NCI-H146 treated with DMSO at 0.1 percent for 48 hours (cell line): Measurements from ENCODE around the gene LSM12.
A peak's percentile ranks its signal among the peaks of the same experiment; 100 is the strongest.
"Not testable (repeated sequence)": the region's sequence is repeated elsewhere in the genome, so short reads cannot be mapped to it uniquely, and the experiment has no call there.

Experiments
- DNase-seq: peaks from one replicate; lab custom pipeline; 2025; ENCODE audit not compliant: unreplicated experiment; lab: John Stamatoyannopoulos, UW

The LSM12 gene

GRCh38 chr17:44076716-44077594, 10.5 kb upstream of the LSM12 start:
- no peak for DNase-seq

GRCh38 chr17:44075598-44076293, 9.3 kb upstream of the LSM12 start:
- no peak for DNase-seq

- DNase-seq = no peak
Measured at GRCh38 chr17:44074911-44075285, 8.4 kb upstream of the LSM12 start.

- no peak for DNase-seq
Measured at GRCh38 chr17:44074231-44074910, 7.9 kb upstream of the LSM12 start.

- no peak for DNase-seq
Measured at GRCh38 chr17:44071772-44072171, 5.3 kb upstream of the LSM12 start.

- DNase-seq = no peak
Measured at GRCh38 chr17:44071198-44071520, 4.7 kb upstream of the LSM12 start.

GRCh38 chr17:44070455-44071197, 4.2 kb upstream of the LSM12 start, which contains the start of gene G6PC3:
Gene G6PC3 (plus strand): TSS chr17:44070735. CDS start chr17:44070966, 231 bp downstream.
- DNase-seq = peak; percentile 93

- DNase-seq = no peak
Measured at GRCh38 chr17:44069974-44070454, 3.5 kb upstream of the LSM12 start.

- no peak for DNase-seq
Measured at GRCh38 chr17:44067545-44067940, 1.1 kb upstream of the LSM12 start.

- DNase-seq = no peak
Measured at GRCh38 chr17:44065668-44066203, 735 bp downstream of the LSM12 start.

GRCh38 chr17:44063704-44064639, 2.5 kb downstream of the LSM12 start:
- no peak for DNase-seq

GRCh38 chr17:44062871-44063270, 3.6 kb downstream of the LSM12 start:
- no peak for DNase-seq

- no peak for DNase-seq
Measured at GRCh38 chr17:44061446-44061845, 5.0 kb downstream of the LSM12 start.

- no peak for DNase-seq
Measured at GRCh38 chr17:44059101-44059892, 7.2 kb downstream of the LSM12 start.

GRCh38 chr17:44053125-44053872, 13.2 kb downstream of the LSM12 start:
- no peak for DNase-seq

GRCh38 chr17:44049294-44050060, 17.0 kb downstream of the LSM12 start:
- peak; percentile 12 for DNase-seq

- DNase-seq = not testable (repeated sequence)
Measured at GRCh38 chr17:44046893-44047292, 19.6 kb downstream of the LSM12 start.
